ENCODE results near the gene HTR2C. TPM values are rescaled to one million over a fixed set of nuclear protein-coding genes. Genes with fewer than 3 reads are reported as not detected.

The HTR2C gene
- total RNA-seq, 1 experiment from 2014 or later, result 1.5 TPM

DNA sequence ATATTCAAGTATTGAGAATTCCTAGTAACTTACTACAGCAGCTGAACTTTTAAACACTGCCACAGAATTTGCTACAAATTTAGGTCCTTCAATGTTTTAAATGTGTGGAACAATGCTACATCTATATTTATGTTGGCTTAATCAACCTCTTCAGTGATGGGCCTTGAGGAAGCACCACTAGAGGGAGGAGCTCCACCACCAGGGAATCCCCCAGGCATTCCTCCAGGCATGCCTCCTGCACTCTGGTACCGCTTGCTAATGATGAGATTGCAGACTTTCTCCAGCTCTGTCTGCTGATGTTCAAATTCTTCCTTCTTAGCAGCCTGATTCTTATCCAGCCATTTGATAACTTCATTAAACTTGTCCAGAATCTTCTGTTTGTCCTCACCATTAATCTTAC is 190.8 kb downstream of the HTR2C start:
- no peak overlapping the region for H2BK12ac ChIP-seq (ENCODE audit: insufficient read length, low read depth, low read length)
- H3K4ac ChIP-seq (ENCODE audit: low read depth, low read length), result no peak overlapping the region
- H3K23me2 ChIP-seq (ENCODE audit: insufficient read length, low read depth, low read length, poor library complexity, severe bottlenecking), result no peaks in the 10 kb centered on the region
- no peak overlapping the region for H3K27ac Mint-ChIP-seq
- no peak overlapping the region for H2BK120ac ChIP-seq (ENCODE audit: low read depth, low read length, poor library complexity, severe bottlenecking)
- H3K9me3 ChIP-seq (ENCODE audit: control insufficient read depth, low read depth, low read length), result no peaks in the 10 kb centered on the region
- H3K9me3 Mint-ChIP-seq, result peaks cover 8 to 15% of the 10 kb centered on the region in 2 experiments
- peaks cover 3% of the 10 kb centered on the region; the same call in 1 of the 2 replicates for H3K4me1 ChIP-seq (ENCODE audit: insufficient read depth, low read length)
- peak; percentile 50 for DNase-seq
- no peaks in the 10 kb centered on the region for H4K20me1 ChIP-seq (ENCODE audit: control insufficient read depth, insufficient read depth, insufficient read length)
- H3K4me2 ChIP-seq (ENCODE audit: insufficient read depth, insufficient read length, low read length), result no peak overlapping the region
- H3K4me3 Mint-ChIP-seq, result no peak overlapping the region
- H3K14ac ChIP-seq (ENCODE audit: insufficient read depth, low read length), result no peak overlapping the region
- TF ChIP-seq, protein P1, sequence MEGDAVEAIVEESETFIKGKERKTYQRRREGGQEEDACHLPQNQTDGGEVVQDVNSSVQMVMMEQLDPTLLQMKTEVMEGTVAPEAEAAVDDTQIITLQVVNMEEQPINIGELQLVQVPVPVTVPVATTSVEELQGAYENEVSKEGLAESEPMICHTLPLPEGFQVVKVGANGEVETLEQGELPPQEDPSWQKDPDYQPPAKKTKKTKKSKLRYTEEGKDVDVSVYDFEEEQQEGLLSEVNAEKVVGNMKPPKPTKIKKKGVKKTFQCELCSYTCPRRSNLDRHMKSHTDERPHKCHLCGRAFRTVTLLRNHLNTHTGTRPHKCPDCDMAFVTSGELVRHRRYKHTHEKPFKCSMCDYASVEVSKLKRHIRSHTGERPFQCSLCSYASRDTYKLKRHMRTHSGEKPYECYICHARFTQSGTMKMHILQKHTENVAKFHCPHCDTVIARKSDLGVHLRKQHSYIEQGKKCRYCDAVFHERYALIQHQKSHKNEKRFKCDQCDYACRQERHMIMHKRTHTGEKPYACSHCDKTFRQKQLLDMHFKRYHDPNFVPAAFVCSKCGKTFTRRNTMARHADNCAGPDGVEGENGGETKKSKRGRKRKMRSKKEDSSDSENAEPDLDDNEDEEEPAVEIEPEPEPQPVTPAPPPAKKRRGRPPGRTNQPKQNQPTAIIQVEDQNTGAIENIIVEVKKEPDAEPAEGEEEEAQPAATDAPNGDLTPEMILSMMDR (conservative IDR thresholded peaks at IDR 0.05), result peak; percentile 68
- H2AFZ ChIP-seq (ENCODE audit: low read length), result no peak overlapping the region
- no peak overlapping the region for H3K56ac ChIP-seq (ENCODE audit: insufficient read length, low read depth, low read length)
- H3K4me1 Mint-ChIP-seq, result peaks cover 19 to 24% of the 10 kb centered on the region in 2 experiments
- H3K36me3 Mint-ChIP-seq (ENCODE audit: insufficient read depth in 1 of 3, low read depth in 3 of 3), result peaks cover 4 to 17% (median 7%) of the 10 kb centered on the region in 3 experiments; a peak in 5 of 7 replicates
- no peaks in the 10 kb centered on the region for H3K27me3 Mint-ChIP-seq (ENCODE audit: low read depth)
- no peaks in the 10 kb centered on the region for H3K79me1 ChIP-seq (ENCODE audit: insufficient read depth, low read depth, low read length, poor library complexity, severe bottlenecking)
- no peak overlapping the region for H4K91ac ChIP-seq (ENCODE audit: insufficient read length, low read depth, low read length)
- H4K8ac ChIP-seq (replicated peaks; ENCODE audit: insufficient read length, low read depth, low read length), result no peak overlapping the region
- no peak overlapping the region for H4K5ac ChIP-seq (ENCODE audit: insufficient read length, low read depth, low read length)
- no peaks in the 10 kb centered on the region for H3K27me3 ChIP-seq (ENCODE audit: insufficient read depth, low read length)
- no peak overlapping the region for H3K9ac ChIP-seq (ENCODE audit: extremely low read depth, insufficient read length, low read length)
- no peak overlapping the region for H2AK5ac ChIP-seq (ENCODE audit: insufficient read length, low read length)
- H2BK15ac ChIP-seq (ENCODE audit: low read depth, low read length), result no peak overlapping the region
- WGBS (ENCODE audit: extremely low coverage, insufficient read length, low lambda C conversion rate), result no CpG with 5 or more reads among the region's 1 CpG
- H2BK5ac ChIP-seq (ENCODE audit: insufficient read length, low read length), result no peak overlapping the region
- no peak overlapping the region for H3K27ac ChIP-seq (ENCODE audit: insufficient read length, low read depth, low read length)
- no peak overlapping the region for H3K23ac ChIP-seq (ENCODE audit: insufficient read length, low read depth, low read length)
- no peak overlapping the region for H3T11ph ChIP-seq (ENCODE audit: low read length)
- H3K18ac ChIP-seq (ENCODE audit: insufficient read length, low read depth, low read length), result no peak overlapping the region
- H2BK20ac ChIP-seq (ENCODE audit: low read depth, low read length, poor library complexity, severe bottlenecking), result no peak overlapping the region
- no peaks in the 10 kb centered on the region for H3K79me2 ChIP-seq (ENCODE audit: insufficient read depth, low read length)

Data from H9 (cell line).